DMS53 treated with DMSO at 0.1 percent for 48 hours (cell line): ENCODE results near the gene UTF1.

ENCODE experiments used
- DNase-seq: peaks from one replicate; lab custom pipeline; 2025; ENCODE audit not compliant: unreplicated experiment; lab: John Stamatoyannopoulos, UW

UTF1 gene

DNA sequence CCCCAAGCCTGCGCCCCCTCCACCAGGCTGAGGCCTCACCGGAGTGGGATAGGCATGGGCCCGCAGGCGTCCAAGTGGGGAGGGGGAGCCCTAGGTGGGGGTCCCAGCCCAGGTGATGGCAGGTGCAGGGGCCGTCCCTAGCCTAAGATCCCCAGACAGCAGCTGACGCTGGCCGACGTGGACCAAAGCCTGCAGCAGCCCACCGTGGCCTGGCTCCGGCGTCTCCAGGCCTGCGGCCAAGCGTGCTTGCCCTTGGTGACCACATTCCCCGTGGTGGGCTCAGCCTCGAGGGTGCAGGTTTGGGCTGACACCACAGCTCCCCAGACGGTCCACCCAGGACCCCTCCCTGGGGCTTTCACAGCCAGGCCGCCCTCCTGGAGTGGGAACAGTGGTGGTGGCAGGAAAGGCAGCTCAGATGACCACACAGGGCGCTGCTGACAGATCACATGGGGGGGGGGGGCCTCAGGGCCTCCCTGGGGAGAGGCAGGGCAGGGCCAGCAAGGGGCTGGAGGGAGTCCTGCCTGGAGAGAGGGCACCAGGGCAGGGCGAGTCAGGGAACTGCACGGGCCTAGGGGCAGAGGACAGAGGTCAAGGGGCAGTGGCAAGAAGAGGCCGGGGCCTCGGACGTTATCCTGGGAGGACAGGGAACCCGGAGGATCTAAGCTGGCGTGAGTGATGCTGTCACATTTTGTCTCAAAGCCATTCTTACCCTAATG lies 47.4 kb downstream of the UTF1 start:
- DNase-seq, result no peak

DNA sequence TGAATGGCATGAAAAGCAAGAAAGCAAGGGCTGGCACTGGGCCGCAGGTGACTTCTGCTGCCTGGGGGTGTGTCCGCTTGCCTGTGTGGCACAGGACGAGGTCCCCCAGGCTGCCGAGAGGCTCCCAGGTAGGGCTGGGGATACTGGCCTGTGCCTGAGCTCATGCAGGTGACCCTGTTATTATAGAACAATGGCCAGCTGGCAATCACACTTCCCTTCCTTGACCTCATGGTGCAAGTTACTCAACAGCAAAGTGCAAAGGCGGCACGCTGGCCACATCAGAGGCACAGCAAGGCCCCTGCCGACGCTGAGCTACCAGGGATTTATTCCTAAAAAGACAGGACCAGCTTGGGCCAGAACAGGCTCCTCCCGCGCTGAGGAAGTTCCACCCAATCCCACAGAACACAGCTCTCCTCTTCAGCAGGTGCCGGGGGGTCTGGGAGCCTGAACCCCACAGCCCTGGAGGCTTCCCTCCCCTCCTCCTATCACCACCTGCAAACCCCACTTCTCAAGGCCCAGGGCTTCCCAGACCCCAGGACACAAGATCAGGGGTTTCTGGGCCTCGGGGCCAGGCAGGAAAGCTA lies 48.1 kb downstream of the UTF1 start:
- DNase-seq, result no peak

DNA sequence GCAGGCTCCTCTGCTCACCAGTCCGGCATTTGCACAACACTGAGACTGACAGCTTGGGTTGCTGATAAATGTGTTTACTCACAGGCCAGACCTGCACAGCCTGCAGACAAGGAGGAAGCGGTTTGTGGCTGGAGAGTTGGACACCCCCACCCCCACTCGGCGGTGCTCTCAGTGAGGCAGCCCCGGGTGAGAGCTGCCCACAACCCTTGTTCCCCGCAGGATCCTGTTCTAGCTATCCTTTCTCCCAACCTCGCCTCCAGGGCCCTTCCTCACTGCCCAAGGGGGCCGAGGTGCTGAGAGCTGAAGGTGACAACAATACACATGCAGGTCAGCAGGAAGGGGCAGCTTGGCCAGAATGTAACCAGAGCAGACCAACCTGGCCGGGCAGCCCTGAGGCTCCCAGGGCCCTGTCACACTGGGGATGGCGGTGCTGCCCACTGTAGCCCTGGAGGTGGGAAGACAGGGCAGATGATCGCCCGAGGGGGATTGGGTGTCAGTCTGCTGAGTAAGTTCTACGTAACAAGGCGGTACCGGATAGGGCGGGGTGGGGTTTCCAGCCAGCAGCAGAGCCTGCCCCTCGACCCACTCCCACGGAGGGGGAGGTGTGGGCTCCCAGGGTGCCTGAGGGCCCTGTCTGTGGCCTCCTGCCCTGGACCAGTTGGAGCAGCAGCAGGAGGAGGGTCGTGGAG lies 48.7 kb downstream of the UTF1 start:
- DNase-seq, result no peak

DNA sequence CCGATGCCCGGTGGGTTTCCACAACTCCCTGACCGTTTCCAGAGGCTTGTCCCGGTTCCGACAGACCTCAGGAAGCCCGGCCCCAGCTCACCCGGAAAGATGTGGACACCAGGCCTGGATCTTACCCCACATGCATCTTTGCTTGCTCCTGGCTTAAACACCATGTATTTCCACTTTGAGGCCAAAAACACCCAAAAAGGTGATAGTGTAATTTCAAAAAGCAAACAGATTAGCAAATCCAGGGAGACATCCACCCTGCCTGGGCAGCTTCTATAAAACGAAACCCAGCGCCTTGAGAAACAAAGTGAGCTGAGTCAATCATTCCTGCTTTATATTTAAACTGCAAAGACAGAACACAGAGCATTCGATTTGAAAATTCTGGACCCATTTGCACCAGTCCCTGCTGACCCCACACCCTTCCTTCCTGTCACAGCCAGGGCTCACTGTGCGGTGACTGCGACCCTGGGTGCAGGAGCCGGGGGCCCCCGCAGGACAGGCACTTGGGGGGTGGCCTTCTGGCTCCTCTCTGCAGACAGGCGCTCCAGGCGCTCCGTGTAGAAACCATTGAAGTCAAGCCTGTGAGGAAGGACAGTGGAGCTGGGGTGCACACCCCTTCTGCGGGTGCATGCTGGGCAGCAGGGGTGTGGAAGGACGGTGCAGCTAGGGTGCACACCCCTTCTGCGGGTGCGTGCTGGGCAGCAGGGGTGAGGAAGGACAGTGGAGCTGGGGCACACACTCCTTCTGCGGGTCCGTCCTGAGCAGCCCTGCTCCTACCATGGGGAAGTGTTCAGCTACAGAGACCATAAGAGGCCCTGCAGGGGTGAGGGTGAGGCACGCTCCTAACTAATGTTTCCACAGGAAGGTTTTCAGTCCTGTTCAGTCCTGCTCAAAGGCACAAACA lies 49.6 kb downstream of the UTF1 start:
- no peak for DNase-seq

DNA sequence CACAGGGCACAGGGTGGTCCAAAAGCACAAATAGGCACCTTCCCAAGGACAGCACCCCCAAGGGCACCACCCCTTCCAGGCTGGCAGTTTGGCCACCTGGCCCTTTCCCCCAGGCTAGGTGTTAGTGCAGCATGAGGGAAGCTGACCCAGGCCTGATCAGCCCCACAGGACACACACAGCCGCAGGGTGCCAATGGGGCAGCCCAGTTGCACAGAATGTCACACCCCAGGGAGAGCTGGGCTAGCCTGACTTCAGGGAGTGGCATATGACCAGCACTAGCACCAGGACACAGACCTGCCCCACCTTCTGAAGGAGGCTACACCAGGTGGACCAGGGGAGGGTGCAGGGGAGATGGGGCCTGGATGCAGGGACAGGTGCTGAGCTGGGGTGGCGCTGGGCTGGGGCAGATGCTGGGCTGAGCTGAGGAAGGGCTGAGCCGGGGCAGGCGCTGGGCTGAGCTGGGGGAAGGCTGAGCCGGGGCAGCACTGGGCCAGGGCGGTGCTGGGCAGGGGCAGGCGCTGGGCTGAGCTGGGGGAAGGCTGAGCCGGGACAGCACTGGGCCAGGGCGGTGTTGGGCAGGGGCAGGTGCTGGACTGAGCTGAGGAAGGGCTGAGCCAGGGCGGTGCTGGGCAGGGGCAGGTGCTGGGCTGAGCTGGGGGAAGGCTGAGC lies 50.5 kb downstream of the UTF1 start:
- DNase-seq, result no peak

DNA sequence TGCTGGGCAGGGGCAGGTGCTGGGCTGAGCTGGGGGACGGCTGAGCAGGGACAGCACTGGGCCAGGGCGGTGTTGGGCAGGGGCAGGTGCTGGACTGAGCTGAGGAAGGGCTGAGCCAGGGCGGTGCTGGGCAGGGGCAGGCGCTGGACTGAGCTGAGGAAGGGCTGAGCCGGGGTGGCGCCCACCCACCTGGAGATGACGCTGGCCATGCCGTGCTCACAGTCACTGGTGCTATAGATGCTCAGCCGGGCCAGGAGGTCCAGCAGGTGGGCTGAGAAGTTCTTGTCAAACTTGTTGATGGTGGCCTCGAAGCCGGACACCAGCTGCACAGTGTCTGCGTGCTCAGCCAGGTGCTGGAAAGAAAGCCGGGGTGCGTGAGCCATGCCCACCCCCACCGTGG lies 51.1 kb downstream of the UTF1 start:
- DNase-seq, result no peak
